ENCODE measurements around the gene SPANXN5. TPM values are rescaled to one million over a fixed set of nuclear protein-coding genes. Genes with fewer than 3 reads are reported as not detected.
"Not testable (repeated sequence)": the region's sequence is repeated elsewhere in the genome, so short reads cannot be mapped to it uniquely, and the experiment has no call there.

SPANXN5 gene, protein sequence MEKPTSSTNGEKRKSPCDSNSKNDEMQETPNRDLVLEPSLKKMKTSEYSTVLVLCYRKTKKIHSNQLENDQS
- total RNA-seq, result not detected in 2 replicates
- long read RNA-seq, result 0 reads

DNA sequence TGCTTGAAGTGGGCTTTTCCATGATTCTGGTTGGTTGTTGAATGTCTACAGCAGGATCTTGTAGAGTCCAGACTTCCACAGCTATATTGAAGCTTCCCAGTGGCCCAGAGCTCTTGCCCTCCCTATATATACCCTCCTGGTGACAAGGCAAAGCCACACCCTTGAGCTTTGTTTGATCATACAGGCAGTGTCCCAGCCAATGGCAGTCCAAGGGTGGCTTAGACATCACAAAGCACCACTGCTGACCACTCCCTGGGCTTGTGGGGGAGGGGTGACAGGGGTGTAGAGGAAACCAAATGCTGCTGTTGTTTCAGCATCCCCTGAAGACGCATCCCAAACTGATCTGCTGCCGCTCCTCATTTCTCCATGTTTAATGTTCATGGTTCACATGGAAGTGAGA, at the start of gene SPANXN5:
TSS of gene SPANXN5 (minus strand) at position 101 of the 400 bp plus-strand sequence. CDS start at position 22, 79 bp downstream.
- H3K9me3 Mint-ChIP-seq (ENCODE audit: unreplicated experiment); H3K27ac Mint-ChIP-seq (ENCODE audit: unreplicated experiment); H3K36me3 Mint-ChIP-seq (ENCODE audit: unreplicated experiment); DNase-seq (ENCODE audit: extremely low spot score, unreplicated experiment); H3K4me1 Mint-ChIP-seq (ENCODE audit: unreplicated experiment); H3K27me3 Mint-ChIP-seq (ENCODE audit: unreplicated experiment); H3K4me3 Mint-ChIP-seq (ENCODE audit: unreplicated experiment): not testable (repeated sequence)

DNA sequence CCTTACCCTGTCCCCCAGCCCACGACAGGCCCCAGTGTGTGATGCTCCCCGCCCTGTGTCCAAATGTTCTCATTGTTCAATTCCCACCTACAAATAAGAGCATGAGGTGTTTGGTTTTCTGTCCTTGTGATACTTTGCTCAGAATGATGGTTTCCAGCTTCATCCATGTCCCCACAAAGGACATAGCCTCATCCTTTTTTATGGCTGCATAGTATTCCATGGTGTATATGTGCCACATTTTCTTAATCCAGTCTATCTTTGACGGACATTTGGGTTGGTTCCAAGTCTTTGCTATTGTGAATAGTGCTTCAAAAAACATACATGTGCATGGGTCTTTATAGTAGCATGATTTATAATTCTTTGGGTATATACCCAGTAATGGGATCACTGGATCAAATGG, 46.4 kb upstream of the SPANXN5 start:
- not testable (repeated sequence) for H3K4me1 Mint-ChIP-seq (ENCODE audit: unreplicated experiment); H3K27me3 Mint-ChIP-seq (ENCODE audit: unreplicated experiment); H3K36me3 Mint-ChIP-seq (ENCODE audit: unreplicated experiment); H3K27ac Mint-ChIP-seq (ENCODE audit: unreplicated experiment); DNase-seq (ENCODE audit: extremely low spot score, unreplicated experiment); H3K9me3 Mint-ChIP-seq (ENCODE audit: unreplicated experiment); H3K4me3 Mint-ChIP-seq (ENCODE audit: unreplicated experiment)

DNA sequence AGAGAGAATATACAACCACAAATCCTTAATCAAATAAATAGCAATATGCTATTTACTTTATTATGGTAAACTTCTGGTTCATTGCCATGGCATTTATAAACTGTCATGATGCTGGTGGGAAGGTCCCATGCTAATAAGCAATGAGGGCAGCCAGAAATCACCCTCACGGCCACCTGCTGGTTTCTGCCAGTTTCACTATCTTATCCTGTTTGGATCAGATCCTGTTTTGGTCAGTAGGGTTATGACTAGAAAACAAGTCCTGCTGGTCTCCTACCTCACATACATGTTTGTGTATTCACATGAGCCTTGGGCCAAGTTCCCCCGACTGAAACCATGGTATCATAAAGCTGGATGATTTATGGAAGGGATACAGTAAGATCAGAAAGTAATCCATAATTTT, 41.9 kb upstream of the SPANXN5 start:
- H3K9me3 Mint-ChIP-seq (ENCODE audit: unreplicated experiment), result no peaks in the 10 kb centered on the region
- TF ChIP-seq, protein P1, sequence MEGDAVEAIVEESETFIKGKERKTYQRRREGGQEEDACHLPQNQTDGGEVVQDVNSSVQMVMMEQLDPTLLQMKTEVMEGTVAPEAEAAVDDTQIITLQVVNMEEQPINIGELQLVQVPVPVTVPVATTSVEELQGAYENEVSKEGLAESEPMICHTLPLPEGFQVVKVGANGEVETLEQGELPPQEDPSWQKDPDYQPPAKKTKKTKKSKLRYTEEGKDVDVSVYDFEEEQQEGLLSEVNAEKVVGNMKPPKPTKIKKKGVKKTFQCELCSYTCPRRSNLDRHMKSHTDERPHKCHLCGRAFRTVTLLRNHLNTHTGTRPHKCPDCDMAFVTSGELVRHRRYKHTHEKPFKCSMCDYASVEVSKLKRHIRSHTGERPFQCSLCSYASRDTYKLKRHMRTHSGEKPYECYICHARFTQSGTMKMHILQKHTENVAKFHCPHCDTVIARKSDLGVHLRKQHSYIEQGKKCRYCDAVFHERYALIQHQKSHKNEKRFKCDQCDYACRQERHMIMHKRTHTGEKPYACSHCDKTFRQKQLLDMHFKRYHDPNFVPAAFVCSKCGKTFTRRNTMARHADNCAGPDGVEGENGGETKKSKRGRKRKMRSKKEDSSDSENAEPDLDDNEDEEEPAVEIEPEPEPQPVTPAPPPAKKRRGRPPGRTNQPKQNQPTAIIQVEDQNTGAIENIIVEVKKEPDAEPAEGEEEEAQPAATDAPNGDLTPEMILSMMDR (IDR thresholded peaks at IDR 0.05), result no peak
- no peak overlapping the region for H3K27ac Mint-ChIP-seq (ENCODE audit: unreplicated experiment)
- H3K27me3 Mint-ChIP-seq (ENCODE audit: unreplicated experiment), result no peaks in the 10 kb centered on the region
- H3K36me3 Mint-ChIP-seq (ENCODE audit: unreplicated experiment), result no peaks in the 10 kb centered on the region
- H3K4me1 Mint-ChIP-seq (ENCODE audit: unreplicated experiment), result no peaks in the 10 kb centered on the region
- DNase-seq (ENCODE audit: extremely low spot score, unreplicated experiment), result no peak
- no peak overlapping the region for H3K4me3 Mint-ChIP-seq (ENCODE audit: unreplicated experiment)

DNA sequence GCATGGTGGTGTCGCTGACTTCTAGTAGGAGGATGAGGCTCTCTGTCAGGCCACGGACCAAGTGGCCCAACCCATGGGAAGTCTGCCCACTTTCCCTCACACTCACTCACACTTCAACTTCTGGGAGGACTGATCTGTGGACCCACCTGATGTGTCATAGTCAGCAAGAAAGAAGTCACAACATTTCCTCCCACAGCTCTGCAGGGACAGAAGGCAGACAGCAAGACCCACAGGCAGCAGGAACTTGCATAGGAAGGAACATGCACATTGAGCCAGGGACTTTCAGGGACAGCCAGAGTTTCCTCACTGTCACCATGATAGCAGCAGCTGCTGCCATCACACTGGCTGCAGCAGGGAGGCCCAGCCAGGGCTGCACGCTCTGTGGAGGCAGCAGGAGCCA, 33.3 kb upstream of the SPANXN5 start:
- no peak for DNase-seq (ENCODE audit: extremely low spot score, unreplicated experiment)
- H3K9me3 Mint-ChIP-seq (ENCODE audit: unreplicated experiment), result peaks cover 4% of the 10 kb centered on the region
- no peaks in the 10 kb centered on the region for H3K36me3 Mint-ChIP-seq (ENCODE audit: unreplicated experiment)
- H3K27me3 Mint-ChIP-seq (ENCODE audit: unreplicated experiment), result no peaks in the 10 kb centered on the region
- no peak overlapping the region for H3K4me3 Mint-ChIP-seq (ENCODE audit: unreplicated experiment)
- no peak overlapping the region for H3K27ac Mint-ChIP-seq (ENCODE audit: unreplicated experiment)
- TF ChIP-seq, protein P1 (IDR thresholded peaks at IDR 0.05), result no peak
- H3K4me1 Mint-ChIP-seq (ENCODE audit: unreplicated experiment), result no peaks in the 10 kb centered on the region

DNA sequence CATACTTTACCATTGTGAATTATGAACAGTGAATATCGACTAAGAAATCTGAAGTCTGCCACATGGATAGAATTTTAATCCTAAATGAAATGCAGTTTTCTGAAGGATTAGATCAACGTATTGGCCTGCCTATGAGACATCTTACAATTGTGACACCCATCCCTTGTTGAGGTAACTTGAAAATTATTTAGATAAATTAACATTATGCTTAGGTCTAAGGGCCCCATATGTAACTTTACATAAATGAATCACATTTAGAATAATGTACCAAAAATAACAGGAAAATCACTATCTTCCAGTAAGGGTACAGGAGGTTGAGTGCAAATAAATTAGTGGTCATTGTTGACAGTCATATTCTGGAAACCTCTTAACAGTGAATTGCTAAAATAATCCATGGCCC, 27.4 kb upstream of the SPANXN5 start:
- Mint-ChIP-seq H3K27ac (ENCODE audit: unreplicated experiment) (no peak overlapping the region), H3K9me3 (ENCODE audit: unreplicated experiment) (peaks cover 3% of the 10 kb centered on the region), H3K4me1 (ENCODE audit: unreplicated experiment) (no peaks in the 10 kb centered on the region), H3K4me3 (ENCODE audit: unreplicated experiment) (no peak overlapping the region), H3K36me3 (ENCODE audit: unreplicated experiment) (no peaks in the 10 kb centered on the region), H3K27me3 (ENCODE audit: unreplicated experiment) (no peaks in the 10 kb centered on the region)
- no peak for DNase-seq (ENCODE audit: extremely low spot score, unreplicated experiment)
- TF ChIP-seq, protein P1 (IDR thresholded peaks at IDR 0.05), result no peak

DNA sequence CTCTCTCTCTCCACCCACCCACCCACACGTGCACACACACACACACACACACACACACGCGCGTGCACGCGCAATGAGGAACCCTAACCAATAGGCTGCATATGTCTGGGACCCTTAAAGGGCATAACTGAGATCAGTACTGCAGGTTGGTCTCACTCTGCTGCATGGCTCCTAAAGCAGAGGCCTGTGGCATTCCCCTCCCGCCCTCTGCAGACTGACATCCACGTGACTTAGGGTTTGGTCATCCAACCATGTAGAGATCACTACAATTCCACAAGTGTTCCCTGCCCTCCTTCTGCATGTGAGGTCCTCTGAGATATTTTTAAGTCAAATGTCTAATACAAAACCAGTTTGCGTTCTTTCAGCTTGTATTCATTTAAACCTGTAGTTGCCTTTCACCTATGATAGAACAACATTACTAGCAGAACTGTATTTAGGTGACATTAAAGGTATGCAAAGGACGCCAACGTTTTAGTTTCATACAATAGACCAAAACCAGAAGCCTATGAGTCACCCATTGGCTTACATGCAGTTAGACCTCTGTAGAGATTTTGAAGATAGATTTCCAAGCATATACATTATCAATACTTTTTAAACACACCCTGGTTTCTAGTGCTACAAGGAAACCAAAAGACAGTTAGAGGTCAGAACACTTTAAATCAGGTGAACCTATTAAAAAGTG, 24.0 kb upstream of the SPANXN5 start:
- Mint-ChIP-seq H3K27me3 (ENCODE audit: unreplicated experiment) (no peaks in the 10 kb centered on the region), H3K9me3 (ENCODE audit: unreplicated experiment) (peaks cover 3% of the 10 kb centered on the region), H3K36me3 (ENCODE audit: unreplicated experiment) (no peaks in the 10 kb centered on the region), H3K4me1 (ENCODE audit: unreplicated experiment) (no peaks in the 10 kb centered on the region), H3K27ac (ENCODE audit: unreplicated experiment) (no peak overlapping the region), H3K4me3 (ENCODE audit: unreplicated experiment) (no peak overlapping the region)
- no peak for DNase-seq (ENCODE audit: extremely low spot score, unreplicated experiment)
- TF ChIP-seq, protein P1 (IDR thresholded peaks at IDR 0.05), result no peak

Measured in osteocyte (in vitro differentiated cells).